Measurements from ENCODE around the gene KCNJ11.

KCNJ11 gene

GRCh38 chr11:17347676-17348075 lies 40.8 kb downstream of the KCNJ11 start:
- H3K27ac ChIP-seq, result no peak overlapping the region
- no peak for TF ChIP-seq CTCF (conservative IDR thresholded peaks at IDR 0.05)

- TF ChIP-seq ZFX (IDR thresholded peaks at IDR 0.05), result no peak
- no peak for TF ChIP-seq CTCF (conservative IDR thresholded peaks at IDR 0.05)
- H3K27ac ChIP-seq, result no peak overlapping the region
Observed at GRCh38 chr11:17343907-17344306, 44.6 kb downstream of the KCNJ11 start.

- TF ChIP-seq CTCF (conservative IDR thresholded peaks at IDR 0.05) (no peak), ZFX (IDR thresholded peaks at IDR 0.05) (no peak)
- H3K27ac ChIP-seq, result no peak overlapping the region
Observed at GRCh38 chr11:17343257-17343656, 45.2 kb downstream of the KCNJ11 start.

Data from C4-2B (cell line).